Kidney capillary endothelial cell (primary cell): ENCODE results near the gene PCOLCE2.
A peak's percentile ranks its signal among the peaks of the same experiment; 100 is the strongest.

Experiments used
- DNase-seq: peaks from one replicate; pipeline ENCODE4 v3.0.0-alpha.2; 2018; ENCODE audit warnings: low spot score

The PCOLCE2 gene, protein sequence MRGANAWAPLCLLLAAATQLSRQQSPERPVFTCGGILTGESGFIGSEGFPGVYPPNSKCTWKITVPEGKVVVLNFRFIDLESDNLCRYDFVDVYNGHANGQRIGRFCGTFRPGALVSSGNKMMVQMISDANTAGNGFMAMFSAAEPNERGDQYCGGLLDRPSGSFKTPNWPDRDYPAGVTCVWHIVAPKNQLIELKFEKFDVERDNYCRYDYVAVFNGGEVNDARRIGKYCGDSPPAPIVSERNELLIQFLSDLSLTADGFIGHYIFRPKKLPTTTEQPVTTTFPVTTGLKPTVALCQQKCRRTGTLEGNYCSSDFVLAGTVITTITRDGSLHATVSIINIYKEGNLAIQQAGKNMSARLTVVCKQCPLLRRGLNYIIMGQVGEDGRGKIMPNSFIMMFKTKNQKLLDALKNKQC

DNA sequence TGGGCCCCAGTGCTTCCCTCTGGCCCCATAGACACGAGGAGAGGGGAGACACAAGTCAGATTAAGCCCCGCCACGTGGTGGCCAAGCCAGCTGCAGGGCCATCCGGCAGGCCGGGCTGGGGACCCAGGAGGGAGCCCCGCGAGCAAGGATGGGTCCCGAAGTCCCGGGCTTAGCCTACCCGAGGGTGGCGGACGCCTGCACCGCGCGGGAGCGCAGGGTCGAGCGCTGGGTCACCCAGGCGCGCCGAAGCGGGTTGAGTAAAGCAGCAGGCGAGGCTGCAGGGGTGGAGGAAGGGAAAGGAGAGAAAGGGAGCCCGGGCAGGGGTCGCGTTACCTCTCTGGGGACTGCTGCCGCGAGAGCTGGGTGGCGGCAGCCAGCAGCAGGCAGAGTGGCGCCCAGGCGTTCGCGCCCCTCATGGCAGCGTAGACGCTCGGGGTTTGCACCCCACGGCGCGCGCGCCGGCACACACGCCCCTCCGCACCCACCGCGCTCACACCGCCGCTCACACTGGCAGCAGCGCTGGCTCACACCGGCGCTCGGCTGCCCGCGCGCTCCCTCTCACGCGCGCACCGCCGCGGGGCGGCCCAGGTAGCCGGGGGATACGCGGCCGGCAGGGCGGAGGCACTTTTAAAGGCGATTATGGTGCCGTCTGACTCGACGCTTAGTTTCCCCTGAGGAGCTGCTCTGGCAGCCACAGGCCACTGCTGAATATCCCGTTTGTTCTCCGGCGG is at the start of gene PCOLCE2:
Gene PCOLCE2 (minus strand): TSS at position 603 of the 731 bp plus-strand sequence. CDS start 187 bp downstream, at position 416.
- no peak for DNase-seq

DNA sequence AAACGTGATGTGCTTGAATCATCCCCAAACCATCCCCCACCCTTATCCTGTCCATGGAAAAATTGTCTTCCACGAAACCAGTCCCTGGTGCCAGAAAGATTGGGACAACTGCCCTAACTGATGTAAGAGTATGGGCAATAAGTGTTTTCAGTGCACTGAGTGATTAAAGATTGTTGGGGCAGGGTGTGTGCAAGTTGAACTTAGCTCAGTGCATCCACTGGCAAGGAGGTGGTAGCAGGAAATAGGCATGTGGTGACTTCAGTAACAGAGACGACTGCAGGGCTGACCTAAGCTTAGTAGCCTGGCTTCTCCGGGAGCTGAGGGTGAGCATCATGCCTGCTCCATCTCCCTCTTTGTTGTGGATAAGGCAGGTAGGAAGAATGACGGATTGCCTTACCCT is 47.1 kb upstream of the PCOLCE2 start:
- DNase-seq = no peak

DNA sequence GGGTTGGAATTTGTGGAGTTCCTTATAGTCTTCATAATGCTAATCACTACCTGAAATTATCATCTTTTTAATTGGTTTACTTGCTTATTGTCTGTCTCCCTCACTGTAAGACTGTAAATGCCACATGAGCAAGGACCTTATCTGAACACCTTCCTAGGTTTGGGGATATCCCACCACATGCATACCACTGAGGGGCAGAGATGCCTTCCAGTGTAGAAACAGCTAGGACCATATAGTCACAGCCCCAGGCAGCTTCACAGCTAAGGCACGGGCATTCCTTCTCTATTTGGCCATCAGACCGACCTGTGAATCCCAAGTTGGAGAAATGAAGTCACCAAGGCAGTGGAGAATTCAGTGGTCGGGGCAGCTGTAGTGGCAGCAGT is 46.0 kb upstream of the PCOLCE2 start:
- DNase-seq = no peak

DNA sequence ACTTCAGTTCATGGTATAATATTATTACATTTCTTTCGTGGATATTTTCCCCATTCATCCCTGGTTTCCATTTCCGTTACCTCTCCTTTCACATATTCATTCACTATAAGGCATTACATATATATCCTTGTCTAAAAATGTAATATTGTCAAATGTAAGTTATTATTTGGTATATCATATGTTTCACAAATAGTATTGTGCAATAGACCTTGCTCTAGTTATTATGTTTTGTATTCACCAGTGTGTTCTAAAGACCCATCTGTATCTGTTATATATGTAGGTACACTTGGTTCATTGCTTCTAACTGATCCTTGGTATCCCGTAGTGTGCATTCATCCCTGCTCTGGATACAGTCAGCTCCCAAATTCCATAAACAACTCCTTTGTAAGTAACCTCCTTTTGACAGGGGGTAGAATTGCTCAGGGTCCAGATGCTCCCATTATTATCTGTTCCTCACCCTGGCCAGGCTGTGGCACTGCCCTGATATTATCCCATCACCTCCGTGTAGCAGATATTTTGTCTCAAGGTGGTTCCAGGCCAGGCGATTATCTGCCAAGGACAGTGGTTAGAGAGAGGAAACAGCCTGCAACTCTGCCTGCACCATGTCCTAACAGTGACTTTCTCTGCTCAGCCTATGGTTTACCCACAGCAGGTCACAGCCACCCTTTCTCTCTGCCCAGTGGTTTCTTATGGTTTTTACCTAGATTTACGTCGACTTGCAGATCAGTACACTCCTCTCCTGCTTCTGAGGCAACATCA is 45.4 kb upstream of the PCOLCE2 start:
- DNase-seq = no peak

DNA sequence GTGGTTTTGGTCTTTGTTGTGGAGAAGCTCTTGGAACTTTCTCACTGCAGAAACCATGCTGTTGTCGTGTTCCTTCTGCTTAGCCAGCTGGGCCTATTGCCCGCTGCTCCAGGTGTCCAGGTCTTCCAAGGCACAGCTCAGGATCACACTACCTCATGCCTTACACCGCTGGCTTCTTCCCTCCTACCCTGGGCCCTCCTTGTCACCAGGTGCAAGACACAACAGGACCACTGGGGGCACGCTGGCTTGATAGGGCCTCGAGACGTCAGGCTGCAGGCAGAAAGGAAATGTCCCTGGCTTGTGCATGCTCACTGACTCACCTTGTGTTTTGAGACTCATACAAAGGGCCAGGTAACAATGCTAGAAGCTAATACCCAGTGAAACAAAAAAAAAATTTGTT is 42.3 kb upstream of the PCOLCE2 start:
- DNase-seq = no peak

DNA sequence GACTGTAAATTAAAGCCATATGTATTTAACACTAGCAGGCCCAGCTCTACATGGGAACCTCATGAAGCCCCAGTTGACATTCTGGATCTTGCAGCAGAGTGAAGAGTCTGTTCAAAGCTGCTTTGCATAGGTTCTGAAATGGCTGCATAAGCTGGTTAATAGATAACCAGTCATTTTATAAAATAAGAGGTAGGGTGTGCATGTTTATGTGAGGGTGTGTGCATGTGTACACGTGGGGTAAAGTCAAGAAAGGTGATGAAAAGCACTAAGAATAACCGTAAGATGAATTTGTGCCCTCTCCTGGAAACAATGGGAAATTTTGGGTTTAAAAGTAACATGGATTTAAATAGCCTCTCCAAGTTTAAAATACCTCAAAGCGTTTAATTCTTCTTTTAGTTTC is 41.6 kb upstream of the PCOLCE2 start:
- no peak for DNase-seq

DNA sequence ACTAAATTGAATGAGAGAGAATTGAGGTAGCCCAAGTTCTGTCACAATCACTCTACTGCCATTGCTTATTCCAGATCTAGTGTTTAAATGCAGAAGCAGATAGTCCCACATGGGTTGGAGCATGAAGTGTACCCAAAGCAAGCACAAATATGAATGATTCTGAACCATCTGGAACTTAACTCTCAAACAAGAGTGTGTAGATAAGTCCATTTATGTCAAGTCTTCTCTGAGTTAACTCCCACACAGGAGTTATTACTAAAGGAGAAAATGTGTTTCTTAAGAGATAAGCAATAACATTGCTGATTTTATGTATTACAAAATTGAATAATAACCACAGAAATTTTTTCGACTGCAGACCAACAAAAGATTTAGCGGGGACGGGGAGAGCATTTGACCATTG is 41.0 kb upstream of the PCOLCE2 start:
- no peak for DNase-seq

DNA sequence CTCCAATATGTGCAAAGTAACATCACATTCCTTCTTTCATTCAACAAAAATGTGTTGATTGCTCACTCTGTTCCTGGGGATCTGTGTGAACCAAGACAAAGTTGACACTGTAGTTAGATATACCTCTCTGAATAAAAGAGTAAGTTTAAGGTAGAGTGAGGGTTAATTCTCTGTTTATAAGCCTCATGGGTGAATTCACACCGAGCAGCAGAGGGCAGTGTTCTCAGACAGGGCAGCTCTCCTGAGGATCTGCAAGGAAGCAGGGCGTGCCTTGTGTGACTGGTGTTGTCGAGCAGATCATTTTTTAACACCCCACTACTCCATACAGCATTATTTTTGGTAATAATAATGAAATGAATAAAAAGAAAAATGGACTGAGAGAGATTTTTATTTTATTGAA is 40.2 kb upstream of the PCOLCE2 start:
- DNase-seq = peak; percentile 9

DNA sequence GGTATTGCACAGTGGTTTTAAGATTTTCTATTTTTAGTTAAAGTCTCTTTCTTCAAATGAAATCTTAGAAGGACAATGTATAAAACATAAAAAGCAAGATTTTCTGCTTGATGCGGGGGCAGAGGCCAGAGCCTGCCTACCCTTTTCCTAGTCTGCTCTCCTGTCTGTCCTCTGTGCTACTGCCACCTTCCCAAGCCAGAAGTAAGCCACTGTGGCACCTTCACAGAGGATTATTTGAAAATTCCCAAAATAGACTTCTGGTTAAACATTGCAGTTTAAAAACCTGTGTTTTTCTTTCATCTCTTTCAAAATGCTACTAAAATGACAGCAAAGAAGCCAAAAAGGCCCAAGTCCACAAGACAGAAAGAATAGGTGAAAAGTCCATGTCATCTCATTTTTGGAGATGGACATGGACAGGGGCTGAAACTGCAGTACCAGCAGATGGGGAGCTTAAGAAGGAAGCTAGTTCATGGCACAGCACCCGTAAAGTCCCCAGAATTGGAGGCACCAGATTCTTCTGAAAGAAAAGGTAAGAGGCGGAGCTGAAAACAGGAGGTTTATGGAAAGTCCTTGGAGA is 37.6 kb upstream of the PCOLCE2 start:
- no peak for DNase-seq

DNA sequence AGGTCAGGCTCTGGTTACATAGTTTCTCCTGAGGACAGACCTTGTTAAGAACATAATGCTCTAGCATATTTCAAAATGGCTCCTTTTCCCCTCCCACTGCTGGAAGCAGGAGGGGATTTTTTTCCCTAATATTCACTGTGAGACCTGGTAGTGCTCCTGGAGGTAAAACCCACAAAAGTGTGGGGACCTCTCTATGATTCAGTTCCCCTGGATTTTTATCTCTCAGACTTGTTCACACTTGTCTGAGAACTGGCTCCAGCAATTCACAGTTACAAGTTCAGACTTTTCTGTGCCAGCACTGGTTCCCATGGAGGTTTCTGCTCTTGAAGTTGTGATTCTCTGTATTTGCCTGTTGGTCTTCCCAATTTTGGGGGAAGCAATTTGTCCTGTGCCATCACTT is 36.3 kb upstream of the PCOLCE2 start:
- no peak for DNase-seq

DNA sequence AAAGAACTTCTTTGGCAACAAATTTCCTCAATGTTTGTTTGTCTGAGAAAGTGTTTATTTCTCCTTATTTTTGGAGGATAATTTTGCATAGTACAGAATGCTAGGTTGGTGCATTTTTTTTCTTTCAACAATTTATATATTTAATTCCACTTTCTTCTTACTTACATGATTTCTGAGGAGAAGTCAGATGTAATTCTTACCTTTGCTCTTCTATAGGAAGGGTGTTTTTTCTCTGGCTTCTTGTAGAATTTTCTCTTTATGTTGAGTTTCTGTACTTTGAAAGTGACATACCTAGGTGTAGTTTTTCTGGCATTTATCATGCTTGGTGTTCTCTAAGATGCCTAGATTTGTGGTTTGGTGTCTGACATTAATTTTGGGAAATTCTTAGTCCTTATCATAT is 34.8 kb upstream of the PCOLCE2 start:
- DNase-seq = no peak

DNA sequence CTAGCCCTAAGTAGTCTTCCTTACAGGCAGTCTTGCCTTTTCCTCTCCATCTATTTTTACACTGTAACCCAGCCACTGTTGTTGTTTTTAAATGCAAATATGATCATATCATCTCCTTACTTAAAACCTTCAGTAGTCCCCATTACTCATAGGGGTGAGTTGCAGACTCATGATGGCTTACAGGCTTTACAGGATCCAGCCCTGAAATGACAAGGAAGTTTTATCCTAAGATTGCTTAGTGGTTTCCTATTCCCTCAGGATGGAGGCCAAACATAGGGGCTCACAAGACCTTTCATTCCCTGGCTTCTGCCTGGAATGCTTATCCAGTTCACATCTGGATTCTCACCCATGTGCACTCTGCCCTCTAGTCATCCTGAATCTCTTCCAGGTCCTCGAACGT is 27.7 kb upstream of the PCOLCE2 start:
- DNase-seq = no peak

DNA sequence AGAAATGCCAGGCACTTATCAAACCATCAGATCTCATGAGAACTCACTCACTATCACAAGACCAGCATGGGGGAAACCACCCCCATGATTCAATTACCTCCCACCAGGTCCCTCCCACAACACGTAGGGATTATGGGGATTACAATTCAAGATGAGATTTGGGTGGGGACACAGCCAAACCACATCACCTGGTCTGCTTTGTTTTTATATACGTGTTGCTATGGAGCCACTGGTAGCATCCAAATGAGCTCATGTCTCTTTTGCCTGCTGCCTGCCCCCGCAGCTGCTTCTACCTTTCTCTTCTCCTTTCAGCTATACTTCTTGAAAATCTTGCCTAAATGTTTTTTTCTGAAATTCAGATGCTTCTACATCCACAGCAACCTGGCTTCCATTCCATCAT is 26.8 kb upstream of the PCOLCE2 start:
- no peak for DNase-seq

DNA sequence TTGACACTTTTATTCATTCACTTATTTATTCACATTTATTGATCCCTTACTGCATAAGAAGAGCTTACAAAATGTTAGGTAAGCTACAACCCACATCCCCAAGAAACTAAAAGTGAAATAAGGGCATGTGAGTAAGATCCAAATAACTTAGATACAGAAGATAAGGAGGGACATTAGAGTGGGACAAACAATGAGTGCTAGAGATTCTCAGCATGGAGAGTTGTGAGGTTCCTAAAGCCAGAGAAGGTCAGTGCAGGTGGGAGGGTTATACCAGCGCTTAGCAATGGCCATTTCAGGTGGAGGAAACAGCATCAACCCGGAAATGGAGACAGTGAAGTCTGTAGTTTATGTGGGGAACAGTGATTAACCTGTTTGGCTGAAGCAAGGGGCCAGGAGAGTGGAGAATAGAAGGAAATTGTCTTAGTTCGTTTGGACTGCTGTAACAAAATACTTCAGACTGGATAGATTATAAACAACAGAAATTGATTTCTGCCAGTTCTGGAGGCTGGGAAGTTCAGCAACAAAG is 25.5 kb upstream of the PCOLCE2 start:
- no peak for DNase-seq

DNA sequence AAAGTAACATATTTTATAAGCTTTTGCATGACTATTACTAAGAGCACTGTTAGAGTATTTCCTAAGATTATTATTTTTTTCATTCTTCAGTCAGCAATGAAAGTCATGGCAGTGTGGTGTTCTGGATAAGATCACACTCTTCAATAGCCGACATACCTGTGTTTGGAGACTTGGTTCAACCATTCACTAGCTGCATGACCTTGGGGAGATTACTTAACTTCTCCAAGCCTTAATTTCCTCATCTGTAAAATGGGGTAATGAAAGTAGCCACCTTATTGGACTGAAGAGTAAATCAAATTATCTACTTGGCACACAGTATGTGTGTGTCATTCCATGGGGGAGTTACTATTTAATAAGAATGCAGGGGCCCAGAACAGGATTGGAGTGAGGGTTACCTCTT is 24.5 kb upstream of the PCOLCE2 start:
- DNase-seq = no peak

DNA sequence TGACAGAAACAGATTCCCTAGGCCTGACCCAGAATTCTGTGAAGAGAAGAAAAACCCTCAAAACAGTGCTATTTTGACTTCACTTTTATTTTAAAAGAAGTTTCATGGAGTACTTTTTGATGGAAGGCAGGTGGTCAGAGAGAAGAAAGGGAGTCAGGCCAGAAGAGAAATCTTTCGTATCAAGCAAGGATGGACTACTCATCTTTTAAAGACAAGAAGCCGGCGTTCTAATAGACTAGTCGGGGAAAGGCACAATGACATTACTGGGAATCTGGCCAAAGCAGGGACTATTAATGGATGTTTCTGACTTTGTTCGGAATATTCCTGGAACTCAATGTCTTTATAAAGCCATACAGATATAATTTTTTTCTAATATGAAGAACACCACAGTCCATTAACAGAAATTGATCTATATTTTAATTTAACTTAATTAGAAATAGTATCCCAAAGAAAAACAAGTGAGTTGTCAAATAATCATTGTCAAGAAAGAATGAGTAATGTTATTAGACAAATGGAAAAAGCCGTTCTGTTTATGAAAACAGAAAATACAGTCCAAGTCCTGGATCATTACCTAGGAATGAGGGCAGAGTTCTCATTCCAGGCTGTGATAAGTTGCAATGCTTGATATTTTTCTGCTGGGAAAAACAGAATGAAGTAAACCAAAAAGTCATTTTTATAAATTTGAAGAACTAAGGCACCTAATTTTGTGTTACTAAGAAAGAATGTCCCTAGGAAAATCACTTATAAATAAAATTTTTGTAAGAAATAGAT is 23.7 kb upstream of the PCOLCE2 start:
- no peak for DNase-seq

DNA sequence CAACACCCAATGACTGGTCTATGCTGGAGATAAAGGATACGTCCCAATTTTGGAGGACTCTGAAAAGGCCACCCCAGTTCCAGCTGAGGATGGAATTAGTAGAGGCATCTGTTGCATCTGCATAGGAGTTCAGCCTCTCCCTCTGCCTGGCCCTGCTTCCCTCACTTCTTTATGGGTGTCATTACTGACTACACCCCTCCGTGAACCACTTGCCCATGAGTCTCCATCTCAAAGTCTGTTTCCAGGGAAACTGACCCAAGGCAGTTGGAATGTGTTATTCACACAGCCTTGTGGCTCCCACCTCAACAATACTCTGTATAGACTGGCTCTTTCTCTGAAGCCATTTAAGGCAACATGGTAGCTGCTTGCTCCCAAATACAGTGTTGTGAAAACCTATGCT is 21.4 kb upstream of the PCOLCE2 start:
- no peak for DNase-seq

DNA sequence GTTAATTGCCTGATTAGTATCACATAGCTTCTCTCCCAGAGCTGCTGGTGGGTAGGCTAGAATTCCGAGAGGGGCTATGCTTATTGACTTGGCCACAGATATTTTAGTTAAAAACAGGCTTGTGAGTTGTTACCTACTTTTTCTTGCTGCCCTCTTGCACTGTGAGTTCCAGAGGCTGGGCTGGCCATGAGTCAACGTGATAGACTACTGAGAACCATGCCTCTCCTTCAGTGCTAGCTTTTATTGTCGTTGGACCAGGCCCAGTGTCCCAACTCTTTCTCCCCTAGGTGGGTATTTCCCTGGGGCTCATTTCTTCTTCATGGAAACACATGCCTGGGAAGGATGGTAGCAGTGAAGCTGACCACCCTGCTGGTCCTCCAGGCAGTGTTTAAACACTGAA is 20.4 kb upstream of the PCOLCE2 start:
- no peak for DNase-seq

DNA sequence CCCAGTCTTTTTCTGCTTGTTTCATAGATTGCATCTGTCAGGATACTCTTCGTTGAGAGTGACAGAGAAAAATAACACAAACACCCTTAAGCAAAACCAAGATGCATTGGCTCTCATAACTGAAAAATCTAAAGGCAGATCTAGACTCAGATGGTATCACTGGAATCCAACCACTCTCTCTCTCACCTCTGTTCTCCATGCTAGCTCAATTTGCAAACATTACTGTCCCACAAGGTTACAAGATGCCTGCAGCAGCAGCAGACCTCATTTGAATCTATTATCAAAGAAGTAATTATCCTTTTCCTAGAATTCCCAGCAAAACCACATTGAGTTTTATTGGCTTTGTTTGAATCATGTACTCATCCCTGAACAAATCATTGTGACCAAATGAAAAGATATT is 19.1 kb upstream of the PCOLCE2 start:
- no peak for DNase-seq

DNA sequence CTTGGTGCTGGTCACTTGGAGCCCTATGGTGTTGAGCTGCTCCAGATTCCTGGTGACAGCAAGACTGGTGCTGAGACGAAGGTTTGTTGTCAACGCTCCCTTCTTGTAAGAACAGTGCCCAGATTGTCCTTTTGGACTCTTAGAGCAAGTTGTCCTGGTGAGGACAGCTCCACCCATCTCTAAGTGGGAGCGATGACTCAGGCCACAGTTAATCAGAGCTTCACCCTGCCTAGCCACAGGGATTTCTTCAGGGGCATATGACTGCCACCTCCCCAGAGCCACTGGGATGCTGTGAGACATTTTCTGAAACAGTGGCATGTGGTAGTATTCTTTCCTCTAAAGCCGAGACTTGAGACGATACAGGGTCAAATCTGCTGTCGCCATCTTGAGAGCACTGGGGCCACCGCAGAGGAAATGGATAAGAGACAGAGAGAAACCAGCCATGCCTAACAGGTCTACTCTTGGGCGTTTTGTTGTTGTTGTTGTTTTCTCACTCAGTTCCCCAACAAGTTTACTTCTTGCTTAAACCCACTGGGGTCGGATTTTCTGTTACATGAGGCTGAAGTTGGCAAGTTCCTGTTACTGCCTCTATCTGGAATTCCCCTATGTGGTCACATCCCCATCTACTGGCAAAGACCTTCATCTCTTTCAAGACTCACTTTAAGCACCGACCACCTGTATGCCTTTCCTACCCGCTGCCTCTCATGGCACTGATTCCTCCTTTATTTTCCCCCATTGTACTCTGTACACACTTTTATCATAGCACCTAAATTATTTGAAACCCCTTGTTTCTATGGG is 16.0 kb upstream of the PCOLCE2 start:
- DNase-seq = no peak

DNA sequence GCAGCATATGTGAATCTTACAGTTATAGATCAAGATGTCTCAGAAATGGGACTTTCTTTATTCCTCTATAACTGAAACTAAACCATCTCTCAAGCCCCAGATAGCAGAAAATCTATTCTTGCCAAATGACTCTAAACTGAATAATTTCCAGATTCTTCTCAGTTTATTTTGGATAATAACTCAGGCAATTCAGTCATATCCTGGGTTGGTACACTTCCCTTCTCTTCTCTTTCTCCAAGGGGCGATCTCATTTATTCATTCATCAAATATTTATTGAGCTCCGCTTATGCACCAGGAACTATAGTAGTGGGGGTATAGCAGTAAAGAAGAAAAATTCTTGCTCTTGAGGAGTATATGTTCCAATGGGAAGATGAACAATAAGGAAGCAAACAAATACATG is 13.5 kb upstream of the PCOLCE2 start:
- no peak for DNase-seq
